Activated naive CD4-positive, alpha-beta T cell treated with anti-CD3 and anti-CD28 coated beads for 36 hours (primary cell): ENCODE results near the gene EMC9. TPM values are rescaled to one million over a fixed set of nuclear protein-coding genes. Genes with fewer than 3 reads are reported as not detected.

ENCODE experiments used
- CTCF ChIA-PET: fragments of 350-600 bp; sonication (Branson Sonifier 250); formaldehyde crosslinking; loops from one replicate; lab custom pipeline; 2021; ENCODE audit warnings: antibody characterized with exemption; lab: Charles Lee
- DNase-seq: peaks from one replicate; pipeline ENCODE4 v3.0.0-alpha.2; 2020
- H3K27ac Mint-ChIP-seq: one replicate; pipeline ENCODE4 v1.8.0; 2021; ENCODE audit warnings: mild to moderate bottlenecking, mixed read lengths
- H3K27me3 Mint-ChIP-seq: one replicate; pipeline ENCODE4 v1.8.0; 2021; ENCODE audit warnings: low read depth, mixed read lengths
- H3K36me3 Mint-ChIP-seq: one replicate; pipeline ENCODE4 v1.8.0; 2021; ENCODE audit warnings: low read depth, mixed read lengths
- H3K4me1 Mint-ChIP-seq: one replicate; pipeline ENCODE4 v1.8.0; 2021; ENCODE audit warnings: low read depth, mixed read lengths
- H3K4me3 Mint-ChIP-seq: one replicate; pipeline ENCODE4 v1.8.0; 2021; ENCODE audit warnings: mild to moderate bottlenecking, moderate library complexity, mixed read lengths
- H3K9me3 Mint-ChIP-seq: one replicate; pipeline ENCODE4 v1.8.0; 2021; ENCODE audit warnings: mixed read lengths
- intact Hi-C: fragments of 100-400 bp; cut with micrococcal nuclease; formaldehyde crosslinking; loops from one replicate; pipeline ENCODE4 v1.15.1; 2023
- total RNA-seq, 2 experiments: library from RNA; stranded (reverse); gene quantifications; one replicate each; pipeline ENCODE4 v1.2.3, GENCODE V29; 2021

The EMC9 gene
- total RNA-seq, 2 experiments from 2014 or later, result 38.4 to 38.9 TPM

- H3K9me3 Mint-ChIP-seq, result no peaks in the 10 kb centered on the region
- H3K36me3 Mint-ChIP-seq, result peaks cover 19% of the 10 kb centered on the region
- CTCF ChIA-PET, result interaction anchor here (0.8 to 1.3 kb wide), 2 partner anchors 22 to 125 kb away, joined by 3 to 5 read pairs; partner anchors contain the start of genes CIDEB and IRF9
- H3K4me3 Mint-ChIP-seq, result no peak overlapping the region
- peaks cover 17% of the 10 kb centered on the region for H3K4me1 Mint-ChIP-seq
- DNase-seq, result no peak
- H3K27me3 Mint-ChIP-seq, result no peaks in the 10 kb centered on the region
- intact Hi-C loops, result no loop called here
- no peak overlapping the region for H3K27ac Mint-ChIP-seq
Measured at GRCh38 chr14:24183014-24183481, 41.7 kb upstream of the EMC9 start.

GRCh38 chr14:24182110-24182882 is 40.9 kb upstream of the EMC9 start:
- CTCF ChIA-PET, result interaction anchor here (0.6 to 1.3 kb wide), 2 partner anchors 21 to 150 kb away, joined by 3 to 5 read pairs; partner anchors contain the start of gene IRF9
- intact Hi-C loops, result no loop called here
- H3K4me3 Mint-ChIP-seq, result no peak overlapping the region

GRCh38 chr14:24181371-24182077 is 40.1 kb upstream of the EMC9 start:
- peak overlapping the region; percentile 30 for H3K27ac Mint-ChIP-seq

More at GRCh38 chr14:24182110-24182882, 40.9 kb upstream of the EMC9 start:
- H3K9me3 Mint-ChIP-seq, result no peaks in the 10 kb centered on the region
- peaks cover 21% of the 10 kb centered on the region for H3K36me3 Mint-ChIP-seq
- peak overlapping the region; percentile 30 for H3K27ac Mint-ChIP-seq
- H3K4me1 Mint-ChIP-seq, result peaks cover 11% of the 10 kb centered on the region
- DNase-seq, result no peak
- H3K27me3 Mint-ChIP-seq, result no peaks in the 10 kb centered on the region

GRCh38 chr14:24179961-24180796 is 38.8 kb upstream of the EMC9 start:
- intact Hi-C loops, result no loop called here
- no peak for DNase-seq
- Mint-ChIP-seq H3K4me1 (no peaks in the 10 kb centered on the region), H3K4me3 (no peak overlapping the region), H3K36me3 (peaks cover 20% of the 10 kb centered on the region), H3K9me3 (no peaks in the 10 kb centered on the region), H3K27ac (peak overlapping the region; percentile 22), H3K27me3 (no peaks in the 10 kb centered on the region)
- CTCF ChIA-PET, result interaction anchor here (0.8 to 1.4 kb wide), 5 partner anchors 10 to 122 kb away, joined by 3 to 5 read pairs (median 3); partner anchors contain the start of gene IRF9

More at GRCh38 chr14:24181371-24182077, 40.1 kb upstream of the EMC9 start:
- H3K36me3 Mint-ChIP-seq, result peaks cover 23% of the 10 kb centered on the region
- intact Hi-C loops, result no loop called here
- H3K4me3 Mint-ChIP-seq, result no peak overlapping the region
- H3K4me1 Mint-ChIP-seq, result peaks cover 4% of the 10 kb centered on the region
- H3K27me3 Mint-ChIP-seq, result no peaks in the 10 kb centered on the region
- H3K9me3 Mint-ChIP-seq, result no peaks in the 10 kb centered on the region
- no peak for DNase-seq
- CTCF ChIA-PET, result interaction anchor here (0.6 to 0.8 kb wide), 2 partner anchors 20 to 27 kb away, joined by 3 read pairs; partner anchors contain the start of gene IRF9

DNA sequence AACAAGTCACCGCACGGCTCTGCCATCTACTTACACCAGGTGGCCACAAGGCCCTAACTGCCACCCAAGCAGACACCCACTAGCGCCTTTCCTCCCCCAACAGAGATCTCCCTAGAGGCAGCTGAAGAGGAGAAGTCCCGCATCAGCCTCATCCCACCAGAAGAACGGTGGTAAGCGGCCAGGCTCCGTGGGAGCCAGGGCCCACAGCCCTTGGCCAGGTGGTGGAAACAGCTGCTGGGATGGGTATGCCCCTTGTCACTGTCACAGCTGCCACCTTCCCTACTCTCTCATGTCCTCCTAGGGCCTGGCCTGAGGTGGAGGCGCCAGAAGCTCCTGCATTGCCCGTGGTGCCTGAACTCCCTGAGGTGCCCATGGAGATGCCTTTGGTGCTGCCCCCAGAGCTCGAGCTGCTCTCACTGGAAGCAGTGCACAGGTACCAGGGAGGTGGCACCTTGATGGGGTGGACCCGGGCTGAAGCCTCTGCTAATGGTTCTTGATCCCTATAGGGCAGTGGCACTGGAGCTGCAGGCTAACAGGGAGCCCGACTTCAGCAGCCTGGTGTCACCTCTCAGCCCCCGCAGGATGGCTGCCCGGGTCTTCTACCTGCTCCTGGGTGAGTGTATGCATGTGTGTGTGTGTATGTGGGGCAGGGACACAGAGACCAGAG is 38.0 kb upstream of the EMC9 start:
- H3K4me1 Mint-ChIP-seq, result no peaks in the 10 kb centered on the region
- no peak overlapping the region for H3K27ac Mint-ChIP-seq
- DNase-seq, result no peak
- no peak overlapping the region for H3K4me3 Mint-ChIP-seq
- peaks cover 20% of the 10 kb centered on the region for H3K36me3 Mint-ChIP-seq
- H3K9me3 Mint-ChIP-seq, result no peaks in the 10 kb centered on the region
- intact Hi-C loops, result no loop called here
- CTCF ChIA-PET, result interaction anchor here (0.8 to 1.4 kb wide), 4 partner anchors 11 to 123 kb away, joined by 3 to 5 read pairs (median 3); partner anchors contain the start of gene IRF9
- H3K27me3 Mint-ChIP-seq, result no peaks in the 10 kb centered on the region

GRCh38 chr14:24178399-24179178 is 37.2 kb upstream of the EMC9 start:
- CTCF ChIA-PET, result interaction anchor here (1.0 to 1.4 kb wide), 2 partner anchors 17 to 124 kb away, joined by 3 to 5 read pairs; partner anchors contain the start of gene IRF9
- Mint-ChIP-seq H3K27ac (no peak overlapping the region), H3K9me3 (no peaks in the 10 kb centered on the region), H3K4me1 (no peaks in the 10 kb centered on the region), H3K4me3 (no peak overlapping the region), H3K36me3 (peaks cover 20% of the 10 kb centered on the region), H3K27me3 (no peaks in the 10 kb centered on the region)
- intact Hi-C loops, result no loop called here
- no peak for DNase-seq

DNA sequence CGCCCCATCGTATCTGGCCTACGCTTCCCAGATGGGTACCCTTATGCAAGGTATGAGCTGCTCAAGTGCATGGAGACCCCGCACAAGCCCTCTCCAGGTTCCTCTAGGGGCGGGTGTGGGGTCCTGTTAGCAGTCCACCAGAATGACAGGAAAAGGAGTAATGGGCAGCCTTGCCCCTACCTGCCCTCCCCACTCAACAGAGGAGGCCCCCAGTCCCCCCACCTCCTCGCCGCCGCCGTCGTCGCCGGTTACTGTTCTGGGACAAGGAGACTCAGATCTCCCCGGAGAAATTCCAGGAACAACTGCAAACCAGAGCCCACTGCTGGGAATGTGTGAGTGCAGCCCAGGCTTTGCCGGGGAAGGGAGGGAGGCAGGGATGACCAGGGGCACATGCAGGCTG is 36.5 kb upstream of the EMC9 start:
- DNase-seq, result no peak
- no peak overlapping the region for H3K4me3 Mint-ChIP-seq
- no peaks in the 10 kb centered on the region for H3K9me3 Mint-ChIP-seq
- CTCF ChIA-PET, result no interaction called here
- no peaks in the 10 kb centered on the region for H3K4me1 Mint-ChIP-seq
- no peaks in the 10 kb centered on the region for H3K27me3 Mint-ChIP-seq
- H3K27ac Mint-ChIP-seq, result no peak overlapping the region
- H3K36me3 Mint-ChIP-seq, result peaks cover 18% of the 10 kb centered on the region
- intact Hi-C loops, result no loop called here

DNA sequence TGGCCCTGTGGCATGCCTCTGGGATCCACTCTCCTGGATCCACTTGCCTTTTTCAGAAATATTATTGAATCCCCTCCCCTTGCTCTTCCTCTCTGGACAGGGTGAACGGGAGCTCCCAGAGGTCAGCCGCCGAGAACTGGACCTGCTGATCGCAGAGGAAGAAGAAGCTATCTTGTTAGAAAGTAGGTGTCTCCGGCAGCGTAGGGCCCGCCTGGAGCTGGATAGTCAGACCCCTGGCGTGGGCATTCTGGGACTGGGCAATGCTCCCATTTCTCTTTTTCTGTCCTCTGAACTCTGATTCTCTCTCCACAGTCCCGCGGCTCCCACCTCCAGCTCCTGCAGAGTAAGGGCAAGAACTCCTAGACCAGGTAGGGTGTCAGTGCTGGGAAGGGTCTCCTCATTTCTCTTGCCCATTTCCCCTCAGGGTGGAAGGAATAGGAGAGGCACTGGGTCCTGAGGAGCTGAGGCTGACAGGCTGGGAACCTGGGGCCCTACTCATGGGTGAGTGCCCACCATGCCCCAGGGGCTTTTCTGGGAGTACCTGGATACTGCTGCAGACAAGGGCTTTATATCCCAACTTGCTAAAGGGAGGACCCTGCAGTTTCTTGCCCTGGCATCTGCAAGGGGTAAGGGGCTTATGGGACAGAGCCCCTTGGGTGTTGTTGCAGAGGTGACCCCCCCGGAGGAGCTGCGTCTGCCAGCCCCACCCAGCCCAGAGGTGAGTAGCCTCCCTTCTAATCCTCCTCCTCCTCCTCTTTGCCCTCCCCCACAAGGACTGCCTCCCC is 35.8 kb upstream of the EMC9 start:
- Mint-ChIP-seq H3K4me3 (no peak overlapping the region), H3K36me3 (peaks cover 14% of the 10 kb centered on the region), H3K9me3 (no peaks in the 10 kb centered on the region), H3K4me1 (no peaks in the 10 kb centered on the region), H3K27me3 (no peaks in the 10 kb centered on the region), H3K27ac (no peak overlapping the region)
- CTCF ChIA-PET, result no interaction called here
- DNase-seq, result no peak
- intact Hi-C loops, result no loop called here

- no peaks in the 10 kb centered on the region for H3K9me3 Mint-ChIP-seq
- intact Hi-C loops, result no loop called here
- no peak for DNase-seq
- H3K4me1 Mint-ChIP-seq, result peaks cover under 1% of the 10 kb centered on the region
- CTCF ChIA-PET, result interaction anchor here (0.6 kb wide), 1 partner anchor 68 kb away, joined by 3 read pairs; no protein-coding TSS in a partner anchor
- peaks cover 11% of the 10 kb centered on the region for H3K36me3 Mint-ChIP-seq
- H3K27me3 Mint-ChIP-seq, result no peaks in the 10 kb centered on the region
- H3K4me3 Mint-ChIP-seq, result no peak overlapping the region
- no peak overlapping the region for H3K27ac Mint-ChIP-seq
Measured at GRCh38 chr14:24176599-24176998, 35.2 kb upstream of the EMC9 start.

DNA sequence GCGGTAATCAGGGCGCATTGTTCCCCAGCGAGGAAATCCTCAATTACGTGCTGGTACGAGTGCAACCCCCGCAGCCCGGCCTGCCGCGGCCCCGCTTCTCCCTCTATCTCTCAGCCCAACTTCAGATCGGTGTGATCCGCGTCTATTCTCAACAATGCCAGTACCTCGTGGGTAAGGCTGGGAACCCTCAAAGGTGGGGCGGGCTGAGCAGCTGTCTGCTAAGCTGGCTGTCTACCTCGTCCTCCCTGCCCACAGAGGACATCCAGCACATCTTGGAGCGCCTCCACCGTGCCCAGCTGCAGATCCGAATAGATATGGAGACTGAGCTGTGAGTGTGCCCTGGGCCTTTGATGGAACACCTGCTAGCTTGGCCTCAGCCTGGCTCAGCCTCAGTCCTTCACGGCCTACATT is 31.5 kb upstream of the EMC9 start:
- CTCF ChIA-PET, result interaction anchor here (0.6 to 1.5 kb wide), 2 partner anchors 11 to 102 kb away, joined by 3 to 9 read pairs; partner anchors contain the start of gene IRF9

More for the DNA sequence above, 31.5 kb upstream of the EMC9 start:
- no peak for DNase-seq
- intact Hi-C loops, result loop anchor here (1.0 kb wide), 1 partner anchor 15 kb away; the partner anchor contains the start of gene IPO4
- H3K36me3 Mint-ChIP-seq, result peaks cover 18% of the 10 kb centered on the region
- H3K27me3 Mint-ChIP-seq, result no peaks in the 10 kb centered on the region
- no peaks in the 10 kb centered on the region for H3K9me3 Mint-ChIP-seq
- H3K4me3 Mint-ChIP-seq, result no peak overlapping the region
- H3K27ac Mint-ChIP-seq, result no peak overlapping the region
- peaks cover 14% of the 10 kb centered on the region for H3K4me1 Mint-ChIP-seq
